SK-N-SH (cell line): ENCODE results near the gene NAPG. TPM values are rescaled to one million over a fixed set of nuclear protein-coding genes. Genes with fewer than 3 reads are reported as not detected.

Source experiments
- CTCF ChIA-PET: fragments of 300-600, 350-600 bp; formaldehyde crosslinking; extraction: SDS; loops from one replicate; lab custom pipeline; 2021; lab: Yijun Ruan, JAX
- POLR2A ChIA-PET: fragments of 350-600 bp; sonication (Branson Sonifier 250); formaldehyde crosslinking; extraction: SDS; loops from one replicate; lab custom pipeline; 2020; ENCODE audit warnings: antibody characterized with exemption, inconsistent platforms; lab: Yijun Ruan, JAX
- DNase-seq: peaks from one replicate; pipeline ENCODE4 v3.0.0; 2012
- H2AFZ ChIP-seq: fragments of 200-600 bp; sonication (generic); 2 replicates; pipeline ENCODE4 v1.8.1; 2016; ENCODE audit warnings: antibody characterized with exemption, mild to moderate bottlenecking, low read depth
- H3F3A ChIP-seq: fragments of 200-600 bp; sonication (generic); replicated peaks from 2 replicates; pipeline ENCODE3; 2016; ENCODE audit warnings: antibody characterized with exemption, mild to moderate bottlenecking; ENCODE audit not compliant: insufficient read depth
- H3K27ac ChIP-seq, 2 experiments: fragments of 200-500 bp in 1 of 2; fragments of 200-600 bp in 1 of 2; sonication (Bioruptor generic) in 1 of 2; sonication (generic), shearing (Covaris generic) in 1 of 2; 2 replicates each; pipeline versions ENCODE4 v1.5.1 to v1.6.1; 2014 to 2016; ENCODE audit warnings: low read depth in 2 of 2, inconsistent platforms in 1 of 2, low read length in 1 of 2, mild to moderate bottlenecking in 1 of 2, mixed read lengths in 1 of 2
- H3K27me3 ChIP-seq: fragments of 200-600 bp; sonication (generic), shearing (Covaris generic); 2 replicates; pipeline ENCODE4 v1.6.1; 2016; ENCODE audit warnings: mixed run types; ENCODE audit not compliant: insufficient read depth
- H3K36me3 ChIP-seq, 2 experiments: fragments of 200-500 bp in 1 of 2; fragments of 200-600 bp in 1 of 2; sonication (Bioruptor generic) in 1 of 2; sonication (generic) in 1 of 2; replicated peaks in 1 of 2; 2 replicates each; pipeline versions ENCODE3 to v1.5.1; 2014 to 2016; ENCODE audit warnings: low read length in 1 of 2, mild to moderate bottlenecking in 1 of 2; ENCODE audit not compliant: insufficient read depth in 2 of 2, control insufficient read depth in 1 of 2
- H3K4me1 ChIP-seq, 2 experiments: fragments of 200-500 bp in 1 of 2; fragments of 200-600 bp in 1 of 2; sonication (Bioruptor generic) in 1 of 2; sonication (generic), shearing (Covaris generic) in 1 of 2; 2 replicates each; pipeline versions ENCODE4 v1.5.1 to v1.6.1; 2014 to 2016; ENCODE audit warnings: low read depth in 1 of 2, low read length in 1 of 2, mixed run types in 1 of 2; ENCODE audit not compliant: insufficient read depth in 2 of 2, control insufficient read depth in 1 of 2
- H3K4me2 ChIP-seq: fragments of 200-600 bp; sonication (generic), shearing (Covaris generic); 2 replicates; pipeline ENCODE4 v1.6.1; 2017; ENCODE audit warnings: mixed run types
- H3K4me3 ChIP-seq, 2 experiments: fragments of 200-500 bp in 1 of 2; fragments of 200-600 bp in 1 of 2; sonication (Bioruptor generic) in 1 of 2; sonication (generic), shearing (Covaris generic) in 1 of 2; 2 replicates each; pipeline versions ENCODE4 v1.5.1 to v1.8.1; 2014 to 2016; ENCODE audit warnings: low read depth in 2 of 2, inconsistent platforms in 1 of 2, low read length in 1 of 2, mild to moderate bottlenecking in 1 of 2, mixed read lengths in 1 of 2, moderate library complexity in 1 of 2
- H3K79me2 ChIP-seq: fragments of 200-600 bp; sonication (generic); 2 replicates; pipeline ENCODE4 v1.8.1; 2017; ENCODE audit warnings: mild to moderate bottlenecking; ENCODE audit not compliant: insufficient read depth
- H3K9ac ChIP-seq: fragments of 200-600 bp; sonication (generic); 2 replicates; pipeline ENCODE4 v1.6.1; 2017; ENCODE audit warnings: mixed run types
- H3K9me2 ChIP-seq: fragments of 200-600 bp; sonication (generic); 2 replicates; pipeline ENCODE4 v1.6.1; 2017; ENCODE audit warnings: mixed run types
- H3K9me3 ChIP-seq: fragments of 200-600 bp; sonication (generic); 2 replicates; pipeline ENCODE4 v1.6.1; 2017; ENCODE audit warnings: mixed run types, mild to moderate bottlenecking, moderate library complexity
- H4K20me1 ChIP-seq: fragments of 200-600 bp; sonication (generic); 2 replicates; pipeline ENCODE4 v1.6.1; 2017; ENCODE audit warnings: mild to moderate bottlenecking, mixed run types; ENCODE audit not compliant: insufficient read depth
- EP300 ChIP-seq, 2 experiments: IDR thresholded peaks; 2 replicates each; pipeline versions ENCODE4 v1.4.0 to v1.6.1; 2012; ENCODE audit warnings: borderline replicate concordance in 1 of 2, low read depth in 1 of 2, low read length in 1 of 2
- GABPA ChIP-seq: IDR thresholded peaks from 2 replicates; pipeline ENCODE4 v1.4.0; 2012; ENCODE audit warnings: low read depth, mild to moderate bottlenecking
- GATA2 ChIP-seq: sonication (generic); formaldehyde crosslinking; IDR thresholded peaks from 2 replicates; pipeline ENCODE4 v1.5.0; 2020; ENCODE audit warnings: mild to moderate bottlenecking, missing genetic modification reagents
- IRF3 ChIP-seq: fragments of 150-350 bp; IDR thresholded peaks from 2 replicates; pipeline ENCODE4 v1.6.1; 2016; ENCODE audit warnings: mild to moderate bottlenecking, low read depth, low read length
- POLR2AphosphoS5 ChIP-seq: IDR thresholded peaks from 2 replicates; pipeline ENCODE4 v1.6.1; 2012; ENCODE audit warnings: low read depth, low read length
- RAD21 ChIP-seq: IDR thresholded peaks from 2 replicates; pipeline ENCODE4 v1.6.1; 2012; ENCODE audit warnings: mild to moderate bottlenecking, low read length
- REST ChIP-seq: IDR thresholded peaks from 2 replicates; pipeline ENCODE4 v1.6.1; 2012; ENCODE audit warnings: mild to moderate bottlenecking, low read depth, low read length, moderate library complexity
- SIN3A ChIP-seq: IDR thresholded peaks from 2 replicates; pipeline ENCODE4 v1.6.1; 2012; ENCODE audit warnings: low read depth, mild to moderate bottlenecking, low read length, moderate library complexity, borderline replicate concordance
- SMC3 ChIP-seq: IDR thresholded peaks from 2 replicates; pipeline ENCODE4 v1.6.1; 2012; ENCODE audit warnings: low read depth, low read length, improper control_type of control experiment
- TEAD4 ChIP-seq: IDR thresholded peaks from 2 replicates; pipeline ENCODE4 v1.4.0; 2012; ENCODE audit warnings: mild to moderate bottlenecking, borderline replicate concordance; ENCODE audit not compliant: insufficient read depth
- WGBS: methylation state at CpG from one replicate; pipeline ENCODE4 v1.1.6; 2017; ENCODE audit warnings: low lambda C conversion rate; 5-methylcytosine and 5-hydroxymethylcytosine counted together
- polyA plus RNA-seq, 3 experiments: library from polyadenylated mRNA; depleted of rRNA; stranded (reverse); fragments of >200 nt; gene quantifications; 2 replicates each; pipeline ENCODE4 v1.2.3, GENCODE V29; 2012
- TF ChIP-seq, protein P1 (sequence below): IDR thresholded peaks from 2 replicates; pipeline ENCODE4; 2012
- TF ChIP-seq, protein P2 (sequence below): fragments of 200-600 bp; sonication (generic); IDR thresholded peaks from 2 replicates; pipeline ENCODE4 v1.6.1; 2017; ENCODE audit warnings: antibody characterized with exemption, mild to moderate bottlenecking, moderate library complexity

NAPG gene
- polyA plus RNA-seq, 1 of the 3 experiments (the other 2 are of a cell fraction) = 9.2 TPM

DNA sequence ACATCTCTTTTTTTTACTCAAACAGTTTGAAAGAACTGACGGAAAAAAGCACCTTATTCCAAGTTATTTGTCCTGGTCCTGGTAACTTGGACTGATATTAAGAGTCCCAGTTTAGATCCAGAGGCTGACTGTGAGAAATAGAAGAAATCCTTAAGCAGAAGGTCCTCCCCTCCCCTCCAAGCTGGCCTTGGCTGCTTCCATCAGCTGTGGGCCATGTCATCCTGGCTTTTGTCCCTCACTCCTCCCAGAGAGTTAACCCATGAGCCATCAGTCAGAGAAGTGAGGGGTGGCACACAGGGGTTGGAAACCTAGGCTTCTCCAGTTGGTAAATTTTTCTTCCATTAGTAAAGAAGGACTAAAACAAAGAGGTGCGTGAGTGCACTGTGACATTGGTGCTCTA is 9.7 kb upstream of the NAPG start (continued):
- TF ChIP-seq, protein P1, sequence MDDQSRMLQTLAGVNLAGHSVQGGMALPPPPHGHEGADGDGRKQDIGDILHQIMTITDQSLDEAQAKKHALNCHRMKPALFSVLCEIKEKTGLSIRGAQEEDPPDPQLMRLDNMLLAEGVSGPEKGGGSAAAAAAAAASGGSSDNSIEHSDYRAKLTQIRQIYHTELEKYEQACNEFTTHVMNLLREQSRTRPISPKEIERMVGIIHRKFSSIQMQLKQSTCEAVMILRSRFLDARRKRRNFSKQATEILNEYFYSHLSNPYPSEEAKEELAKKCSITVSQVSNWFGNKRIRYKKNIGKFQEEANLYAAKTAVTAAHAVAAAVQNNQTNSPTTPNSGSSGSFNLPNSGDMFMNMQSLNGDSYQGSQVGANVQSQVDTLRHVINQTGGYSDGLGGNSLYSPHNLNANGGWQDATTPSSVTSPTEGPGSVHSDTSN = no peak
- no peak for TF ChIP-seq SIN3A
- TF ChIP-seq EP300 (IDR thresholded peaks at IDR 0.05; ENCODE audit: borderline replicate concordance in 1 of 2, low read depth in 1 of 2, low read length in 1 of 2) = no peak
- TF ChIP-seq POLR2AphosphoS5 = no peak
- TF ChIP-seq REST = no peak

DNA sequence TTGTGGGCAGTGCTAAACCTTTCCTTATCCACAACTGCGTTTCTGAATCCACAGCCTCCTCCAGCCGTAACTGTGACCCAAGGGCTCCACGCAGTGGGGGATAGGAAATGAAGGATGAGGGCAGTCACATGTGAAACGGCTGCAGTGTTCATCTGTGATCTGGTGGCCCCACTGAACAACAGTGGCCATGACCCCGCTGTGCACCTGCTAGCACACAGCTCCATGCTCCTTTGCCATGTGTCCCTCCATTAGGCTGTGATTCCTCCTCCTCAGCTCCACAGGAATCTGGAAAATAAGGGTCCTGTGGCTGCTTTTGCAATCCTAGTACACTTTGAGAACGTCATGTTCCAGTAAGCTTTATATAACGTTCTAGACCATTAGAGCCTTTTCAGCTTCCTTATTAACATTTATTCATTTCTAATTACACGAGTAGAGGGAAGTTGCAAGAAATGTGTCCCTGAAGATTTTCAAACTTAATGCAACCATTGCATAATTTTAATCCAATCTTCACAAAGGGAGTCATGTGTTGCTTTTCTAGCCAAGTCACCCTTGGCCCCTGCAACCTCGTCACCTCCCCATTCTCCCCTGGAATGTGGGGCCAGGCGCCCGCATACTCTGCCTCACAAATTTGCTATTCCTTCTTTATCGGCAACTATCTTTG is 7.1 kb upstream of the NAPG start:
- Histone ChIP-seq H3K9me3 (no peaks in the 10 kb centered on the region), H3K36me3 (no peaks in the 10 kb centered on the region), H3K27ac (no peak overlapping the region), H3F3A (no peaks in the 10 kb centered on the region), H3K9me2 (no peaks in the 10 kb centered on the region), H3K9ac (no peak overlapping the region), H3K4me3 (no peak overlapping the region), H3K4me1 (peaks cover 0 to 17% of the 10 kb centered on the region in 2 experiments; a peak in 3 of 4 replicates), H2AFZ (no peak overlapping the region), H4K20me1 (no peaks in the 10 kb centered on the region), H3K4me2 (no peak overlapping the region), H3K79me2 (no peaks in the 10 kb centered on the region)
- POLR2A ChIA-PET = no interaction called here
- CTCF ChIA-PET = interaction anchor here (0.9 to 6.6 kb wide), 29 partner anchors 9 to 553 kb away, joined by 3 to 210 read pairs (median 5); no protein-coding TSS in a partner anchor
- WGBS = 50% methylated on average over 11 of the region's 12 CpGs
- TF ChIP-seq GABPA (no peak), SMC3 (peak; percentile 57), TEAD4 (no peak), GATA2 (CRISPR knock-in tag) (no peak), RAD21 (peak; percentile 72), IRF3 (no peak)
- TF ChIP-seq, protein P2, sequence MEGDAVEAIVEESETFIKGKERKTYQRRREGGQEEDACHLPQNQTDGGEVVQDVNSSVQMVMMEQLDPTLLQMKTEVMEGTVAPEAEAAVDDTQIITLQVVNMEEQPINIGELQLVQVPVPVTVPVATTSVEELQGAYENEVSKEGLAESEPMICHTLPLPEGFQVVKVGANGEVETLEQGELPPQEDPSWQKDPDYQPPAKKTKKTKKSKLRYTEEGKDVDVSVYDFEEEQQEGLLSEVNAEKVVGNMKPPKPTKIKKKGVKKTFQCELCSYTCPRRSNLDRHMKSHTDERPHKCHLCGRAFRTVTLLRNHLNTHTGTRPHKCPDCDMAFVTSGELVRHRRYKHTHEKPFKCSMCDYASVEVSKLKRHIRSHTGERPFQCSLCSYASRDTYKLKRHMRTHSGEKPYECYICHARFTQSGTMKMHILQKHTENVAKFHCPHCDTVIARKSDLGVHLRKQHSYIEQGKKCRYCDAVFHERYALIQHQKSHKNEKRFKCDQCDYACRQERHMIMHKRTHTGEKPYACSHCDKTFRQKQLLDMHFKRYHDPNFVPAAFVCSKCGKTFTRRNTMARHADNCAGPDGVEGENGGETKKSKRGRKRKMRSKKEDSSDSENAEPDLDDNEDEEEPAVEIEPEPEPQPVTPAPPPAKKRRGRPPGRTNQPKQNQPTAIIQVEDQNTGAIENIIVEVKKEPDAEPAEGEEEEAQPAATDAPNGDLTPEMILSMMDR = 0 out of 2 replicates have a peak, but pooled peaks have one; percentile 7
- TF ChIP-seq, all 33 proteins: peak for 3
- peak; percentile 65 for DNase-seq
- no peaks in the 10 kb centered on the region; the same call in none of the 2 replicates for H3K27me3 ChIP-seq
